T47D (cell line): ENCODE measurements around the gene CENPL.
"Not testable (repeated sequence)": the region's sequence is repeated elsewhere in the genome, so short reads cannot be mapped to it uniquely, and the experiment has no call there.

Source experiments
- DNase-seq, 2 experiments: peaks; one replicate each; pipeline versions ENCODE4 v3.0.0 to v3.0.0-alpha.2; 2011 to 2012; ENCODE audit warnings: low read depth in 1 of 2, low spot score in 1 of 2
- JUND ChIP-seq: IDR thresholded peaks from 2 replicates; pipeline ENCODE4 v1.6.1; 2012; ENCODE audit warnings: low read depth
- in situ Hi-C: cut with HindIII; loops from 2 replicates; pipeline ENCODE4 v1.10.0; 2016; ENCODE audit warnings: low sequenced_read_pairs, low pct_unique_long_range_greater_than_20kb

CENPL gene

GRCh38 chr1:173864179-173864867, 39.6 kb upstream of the CENPL start:
- no peak for DNase-seq
- TF ChIP-seq JUND: no peak
- in situ Hi-C loops: no loop called here

GRCh38 chr1:173863224-173864161, 38.8 kb upstream of the CENPL start:
- DNase-seq: no peak
- in situ Hi-C loops: no loop called here
- TF ChIP-seq JUND: no peak; the same call in 1 of the 2 replicates

GRCh38 chr1:173862769-173863223, 38.1 kb upstream of the CENPL start:
- in situ Hi-C loops: no loop called here
- DNase-seq: peak in 1 of 2 experiments; percentile 41
- peak; percentile 34; the same call in 1 of the 2 replicates for TF ChIP-seq JUND

- in situ Hi-C loops: not testable (repeated sequence)
- DNase-seq: peak in 1 of 2 experiments; percentile 42
These were observed 37.6 kb upstream of the CENPL start for GRCh38 chr1:173862146-173862768.

- in situ Hi-C loops: no loop called here
- peak in 1 of 2 experiments; percentile 42 for DNase-seq
- TF ChIP-seq JUND: no peak
These were observed 37.1 kb upstream of the CENPL start for GRCh38 chr1:173861731-173862145.

- no peak for TF ChIP-seq JUND
- in situ Hi-C loops: no loop called here
- DNase-seq: no peak
These were observed 35.4 kb upstream of the CENPL start for GRCh38 chr1:173860065-173860464.

- DNase-seq, in situ Hi-C loops: not testable (repeated sequence)
These were observed 34.9 kb upstream of the CENPL start for GRCh38 chr1:173859547-173859946.

- TF ChIP-seq JUND: no peak
- DNase-seq: no peak
- in situ Hi-C loops: no loop called here
These were observed 32.8 kb upstream of the CENPL start for GRCh38 chr1:173857363-173857917.

- TF ChIP-seq JUND: no peak
- in situ Hi-C loops: no loop called here
- DNase-seq: no peak
These were observed 32.2 kb upstream of the CENPL start for GRCh38 chr1:173856903-173857302.

GRCh38 chr1:173856014-173856413, 31.3 kb upstream of the CENPL start:
- no peak for TF ChIP-seq JUND
- no peak for DNase-seq
- in situ Hi-C loops: no loop called here

- TF ChIP-seq JUND: no peak
- DNase-seq: no peak
- in situ Hi-C loops: no loop called here
These were observed 28.4 kb upstream of the CENPL start for GRCh38 chr1:173853074-173853473.

GRCh38 chr1:173852105-173852504, 27.4 kb upstream of the CENPL start:
- in situ Hi-C loops: no loop called here
- no peak for DNase-seq
- no peak for TF ChIP-seq JUND

- in situ Hi-C loops: no loop called here
- DNase-seq: no peak
- no peak for TF ChIP-seq JUND
These were observed 8.1 kb upstream of the CENPL start for GRCh38 chr1:173832748-173833147.
